SW 1271 (cell line): ENCODE measurements around the gene C22orf23.

ENCODE experiments used
- DNase-seq, 2 experiments: peaks; one replicate each; lab custom pipeline; 2025; lab: John Stamatoyannopoulos, UW

C22orf23 gene

GRCh38 chr22:37898441-37899181 is 54.8 kb downstream of the C22orf23 start:
- DNase-seq, result no peak

GRCh38 chr22:37897807-37898206 is 55.6 kb downstream of the C22orf23 start:
- DNase-seq, result no peak

DNA sequence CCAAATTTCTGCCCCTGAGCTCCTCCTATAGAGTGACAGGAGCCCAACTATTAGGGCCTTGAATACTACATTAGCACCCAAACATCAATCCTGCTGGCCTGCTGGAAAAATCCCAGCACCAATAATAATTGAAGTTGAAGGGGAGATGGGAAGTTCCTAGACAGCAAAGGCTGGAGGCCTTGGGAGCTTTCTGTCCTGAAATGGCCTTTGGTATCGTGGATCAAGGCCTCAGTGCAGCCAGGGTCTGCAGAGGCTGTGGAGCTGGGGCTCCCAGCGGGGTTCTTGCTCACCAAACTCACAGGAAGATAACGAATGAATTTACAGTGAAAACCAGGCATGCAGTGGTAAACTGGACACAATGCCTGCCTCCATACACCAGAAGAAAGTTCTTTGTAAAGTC is 56.5 kb downstream of the C22orf23 start:
- DNase-seq, result no peak

DNA sequence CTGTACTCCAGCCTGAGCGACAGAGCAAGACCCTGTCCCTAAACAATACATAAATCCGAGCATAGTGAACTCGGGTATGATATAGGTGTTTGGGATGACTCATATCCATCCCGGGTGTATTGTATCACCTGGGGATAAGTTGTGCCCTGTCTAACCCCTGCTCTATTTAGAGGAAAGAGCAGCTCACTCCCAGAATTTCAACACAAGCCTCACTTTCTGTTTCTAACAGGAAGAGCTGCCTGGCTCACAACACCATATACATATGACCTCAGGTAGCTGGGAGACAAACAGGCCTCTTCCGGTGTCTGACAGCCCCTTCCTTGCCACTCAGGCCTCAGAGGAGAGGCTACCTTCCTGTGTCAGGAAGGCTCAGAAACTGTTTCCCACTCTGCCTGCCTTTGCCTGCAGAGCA is 57.2 kb downstream of the C22orf23 start:
- DNase-seq, result no peak

DNA sequence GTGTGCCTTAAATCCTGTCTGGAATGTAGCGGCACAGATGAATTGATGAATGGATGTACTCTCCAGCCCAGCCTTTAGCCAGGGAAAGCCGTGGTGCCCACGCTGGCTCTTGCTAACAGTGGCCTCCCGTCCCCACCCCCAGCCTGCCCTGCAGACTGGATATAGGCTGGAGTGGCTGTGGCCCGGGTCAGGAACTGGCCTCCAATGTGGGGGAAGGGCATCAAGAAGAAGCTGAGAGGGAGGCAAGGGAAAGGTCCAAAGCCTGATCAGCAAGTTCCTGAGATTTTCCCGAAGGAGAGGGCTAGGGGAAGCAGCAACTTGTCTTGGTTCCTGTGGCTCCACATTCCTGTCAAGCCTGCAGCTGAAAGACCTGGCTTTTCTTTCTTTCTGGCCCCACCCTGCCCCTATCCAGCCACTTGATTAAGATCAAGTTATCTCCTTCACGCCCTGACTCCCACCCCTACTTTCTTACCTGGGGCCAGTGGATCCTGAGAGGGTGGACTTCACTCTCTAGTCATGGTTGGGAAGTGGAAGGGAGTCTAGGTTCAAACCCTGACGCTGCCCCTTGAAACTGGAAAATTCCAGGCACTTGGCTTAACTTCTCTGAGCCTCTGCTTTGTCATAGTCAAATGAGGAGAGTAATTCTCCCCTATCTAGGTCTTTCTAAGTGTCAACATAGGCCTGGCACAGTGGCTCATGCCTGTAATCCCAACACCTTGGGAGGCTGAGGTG is 58.3 kb downstream of the C22orf23 start:
- DNase-seq, result no peak

GRCh38 chr22:37893583-37893983 is 59.8 kb downstream of the C22orf23 start:
- DNase-seq, result no peak
